ENCODE data around the gene CNNM2.

- TF ChIP-seq CTCF (IDR thresholded peaks at IDR 0.05) = no peak
- TF ChIP-seq POLR2A (IDR thresholded peaks at IDR 0.05) = no peak
These were observed 11.6 kb upstream of the CNNM2 start for GRCh38 chr10:102906507-102906906.

Data from heart left ventricle (tissue), 13 donors.